ENCODE results near the gene LPGAT1.

GRCh38 chr1:211731456-211732292, 98.9 kb downstream of the LPGAT1 start:
- TF ChIP-seq RBM39 (IDR thresholded peaks at IDR 0.05; ENCODE audit: low read depth, low read length, poor library complexity, severe bottlenecking) (no peak), ZNF552 (CRISPR knock-in tag; IDR thresholded peaks at IDR 0.05; ENCODE audit: borderline replicate concordance) (no peak), ATF1 (CRISPR knock-in tag; IDR thresholded peaks at IDR 0.05) (no peak), RAD21 (CRISPR knock-in tag; IDR thresholded peaks at IDR 0.05) (no peak), ATF7-NPFF (CRISPR knock-in tag; IDR thresholded peaks at IDR 0.05; ENCODE audit: low read depth) (no peak), CTCF (CRISPR knock-in tag; IDR thresholded peaks at IDR 0.05) (no peak)

Data from HepG2 (cell line).